ENCODE data around the gene SOD2. TPM values are rescaled to one million over a fixed set of nuclear protein-coding genes. Genes with fewer than 3 reads are reported as not detected.
A peak's percentile ranks its signal among the peaks of the same experiment; 100 is the strongest.

SOD2 gene
- total and polyA plus RNA-seq, 9 of the 15 experiments (the other 6 are each of a cell fraction or from before 2014, with no cell fraction given) = 39.8 to 140 (median 95.8) TPM

- peak in 1 of 2 experiments; percentile 72; a peak in 1 of 4 replicates for TF ChIP-seq MLX (CRISPR knock-in tag; conservative IDR thresholded peaks at IDR 0.05)
- no peak for TF ChIP-seq ZNF384 (IDR thresholded peaks at IDR 0.05; ENCODE audit: low read depth, low read length)
- TF ChIP-seq BRD4 (IDR thresholded peaks at IDR 0.05) = no peak
- TF ChIP-seq HNRNPK (IDR thresholded peaks at IDR 0.05; ENCODE audit: low read depth, low read length, poor library complexity, severe bottlenecking) = peak; percentile 25
- no peak for TF ChIP-seq CC2D1A (IDR thresholded peaks at IDR 0.05)
- peak in 1 of 2 experiments; percentile 62; a peak in 1 of 4 replicates for TF ChIP-seq SRF (CRISPR knock-in tag; IDR thresholded peaks at IDR 0.05)
- no peak for TF ChIP-seq IRF9 (tag; IDR thresholded peaks at IDR 0.05)
- TF ChIP-seq MYC (IDR thresholded peaks at IDR 0.05; ENCODE audit: low read depth, low read length) = peak; percentile 61
- peak; percentile 72; the same call in 1 of the 2 replicates for TF ChIP-seq MYC (CRISPR knock-in tag; IDR thresholded peaks at IDR 0.05; ENCODE audit: borderline replicate concordance, low read depth)
- no peak; the same call in 1 of the 2 replicates for TF ChIP-seq GTF2E2 (tag; IDR thresholded peaks at IDR 0.05)
- no peak for TF ChIP-seq SETDB1 (IDR thresholded peaks at IDR 0.05; ENCODE audit: low read length)
- no peak for TF ChIP-seq FOXO4 (CRISPR knock-in tag; IDR thresholded peaks at IDR 0.05)
- TF ChIP-seq DLX4 (CRISPR knock-in tag; IDR thresholded peaks at IDR 0.05) = no peak
- no peak for TF ChIP-seq ZBTB11 (CRISPR knock-in tag; IDR thresholded peaks at IDR 0.05)
- no peak for TF ChIP-seq RFX7 (CRISPR knock-in tag; IDR thresholded peaks at IDR 0.05)
- no peak for TF ChIP-seq ZC3H11A (IDR thresholded peaks at IDR 0.05; ENCODE audit: low read depth, low read length)
- TF ChIP-seq DIDO1 (tag; IDR thresholded peaks at IDR 0.05; ENCODE audit: low read depth) = no peak
- no peak for TF ChIP-seq NFE2 (IDR thresholded peaks at IDR 0.05; ENCODE audit: low read depth)
- no peak for TF ChIP-seq CEBPB (tag; IDR thresholded peaks at IDR 0.05)
These were observed at the start of gene SOD2 (continued) for GRCh38 chr6:159693128-159693893.
